GM12878 (cell line): Measurements from ENCODE around the gene HMGXB4. TPM values are rescaled to one million over a fixed set of nuclear protein-coding genes. Genes with fewer than 3 reads are reported as not detected.

Experiments
- ATAC-seq: fragments of 200-7000 bp; cut with Tn5 transposase; 3 replicates; pipeline ENCODE4 v1.9.1; 2020; ENCODE audit warnings: mild to moderate bottlenecking, moderate library complexity
- BruUV-seq: library from RNA; stranded (reverse); fragments of 400-500 nt; replicated peaks from 2 replicates; lab custom pipeline; 2021; lab: Mats Ljungman, UMichigan
- CTCF ChIA-PET: fragments of 300-600 bp; sonication (Branson Sonifier 250); formaldehyde crosslinking; extraction: SDS; loops from one replicate; lab custom pipeline; 2021; ENCODE audit warnings: inconsistent platforms; lab: Yijun Ruan, JAX
- POLR2A ChIA-PET: fragments of 350-600 bp; formaldehyde crosslinking; extraction: SDS; loops from one replicate; lab custom pipeline; 2021; ENCODE audit warnings: inconsistent platforms; lab: Charles Lee
- RAD21 ChIA-PET: fragments of 300-600 bp; sonication (Branson Sonifier 250); formaldehyde crosslinking; loops from one replicate; lab custom pipeline; 2023; ENCODE audit warnings: antibody characterized with exemption; ENCODE audit not compliant: unreplicated experiment; lab: Charles Lee
- SMC1A ChIA-PET: fragments of 300-600 bp; sonication (Branson Sonifier 250); formaldehyde crosslinking; loops from one replicate; lab custom pipeline; 2023; ENCODE audit not compliant: unreplicated experiment, uncharacterized antibody; lab: Charles Lee
- DNase-seq: peaks from one replicate; pipeline ENCODE4 v3.0.0-alpha.2; 2011; ENCODE audit warnings: low read depth, low spot score
- FAIRE-seq: peaks from 3 replicates; lab custom pipeline; 2011; peaks lifted over from hg19 to GRCh38; lab: Jason Lieb, UNC
- H2AFZ ChIP-seq: 2 replicates; pipeline ENCODE4 v1.6.0; 2011; ENCODE audit warnings: low read depth, low read length, control low read depth; ENCODE audit not compliant: control insufficient read depth
- H3K27ac ChIP-seq: 2 replicates; pipeline ENCODE4 v1.5.1; 2011; ENCODE audit warnings: control low read depth; ENCODE audit not compliant: control insufficient read depth, insufficient read depth
- H3K27me3 ChIP-seq, 2 experiments: replicated peaks in 1 of 2; 2 replicates each; pipeline versions ENCODE4 v1.6.0 to v1.6.1; 2011; ENCODE audit warnings: low read length in 1 of 2; ENCODE audit not compliant: control insufficient read depth in 2 of 2, insufficient read depth in 2 of 2
- H3K36me3 ChIP-seq, 2 experiments: 2 replicates each; pipeline ENCODE4 v1.5.1; 2011; ENCODE audit warnings: low read length in 1 of 2; ENCODE audit not compliant: control insufficient read depth in 2 of 2, insufficient read depth in 2 of 2
- H3K4me1 ChIP-seq: 2 replicates; pipeline ENCODE4 v1.6.1; 2011; ENCODE audit warnings: mild to moderate bottlenecking, low read length, moderate library complexity, mixed read lengths; ENCODE audit not compliant: control insufficient read depth, insufficient read depth
- H3K4me2 ChIP-seq: 2 replicates; pipeline ENCODE4 v1.6.0; 2011; ENCODE audit warnings: control low read depth; ENCODE audit not compliant: control insufficient read depth, insufficient read depth
- H3K4me3 ChIP-seq: fragments of 200-600 bp; sonication (generic); 2 replicates; pipeline ENCODE4 v1.5.1; 2016
- H3K79me2 ChIP-seq: 2 replicates; pipeline ENCODE4 v1.6.0; 2011; ENCODE audit warnings: low read length; ENCODE audit not compliant: control insufficient read depth, insufficient read depth
- H3K9ac ChIP-seq: 2 replicates; pipeline ENCODE4 v1.8.0; 2011; ENCODE audit warnings: low read length, control low read depth, mixed read lengths; ENCODE audit not compliant: control insufficient read depth, insufficient read depth
- H3K9me3 ChIP-seq: replicated peaks from 3 replicates; pipeline ENCODE4 v1.5.1; 2011; ENCODE audit warnings: mild to moderate bottlenecking, low read length; ENCODE audit not compliant: control insufficient read depth, insufficient read depth
- H4K20me1 ChIP-seq: 2 replicates; pipeline ENCODE4 v1.6.0; 2011; ENCODE audit not compliant: control insufficient read depth, insufficient read depth
- BHLHE40 ChIP-seq, 2 experiments: fragments of 450-650 bp in 1 of 2; IDR thresholded peaks; 2 replicates each; pipeline ENCODE4 v1.6.1; 2011 to 2017; ENCODE audit warnings: low read depth in 2 of 2, borderline replicate concordance in 1 of 2, improper control_type of control experiment in 1 of 2, low read length in 1 of 2, mild to moderate bottlenecking in 1 of 2
- EZH2 ChIP-seq: IDR thresholded peaks from 2 replicates; pipeline ENCODE4 v1.6.1; 2012; ENCODE audit warnings: low read depth, mild to moderate bottlenecking, control low read depth, inconsistent platforms, low read length, borderline replicate concordance; ENCODE audit not compliant: control insufficient read depth
- HDGF ChIP-seq: fragments of 450-650 bp; IDR thresholded peaks from 2 replicates; pipeline ENCODE4 v1.6.1; 2016; ENCODE audit warnings: antibody characterized with exemption
- MYC ChIP-seq: IDR thresholded peaks from 2 replicates; pipeline ENCODE4 v1.6.1; 2011; ENCODE audit warnings: mild to moderate bottlenecking, low read length, moderate library complexity, inconsistent platforms; ENCODE audit not compliant: insufficient read depth, insufficient replicate concordance, insufficient read length, severe bottlenecking
- ZNF24 ChIP-seq: fragments of 450-650 bp; IDR thresholded peaks from 2 replicates; pipeline ENCODE4 v1.6.1; 2017; ENCODE audit warnings: antibody characterized with exemption, mild to moderate bottlenecking
- WGBS: methylation state at CpG from one replicate; pipeline ENCODE4 v1.1.6; 2016; ENCODE audit warnings: low lambda C conversion rate; ENCODE audit not compliant: insufficient replicate concordance, insufficient coverage; ENCODE audit errors: missing lambda C conversion rate; 5-methylcytosine and 5-hydroxymethylcytosine counted together
- in situ Hi-C: fragments of 300-500 bp; cut with MboI; formaldehyde crosslinking; loops from 9 replicates; pipeline ENCODE4 v1.14.3; 2018; ENCODE audit warnings: mixed read lengths
- intact Hi-C: fragments of 100-400 bp; cut with micrococcal nuclease; formaldehyde crosslinking; loops from one replicate; pipeline ENCODE4 v1.14.2; 2022; ENCODE audit not compliant: unreplicated experiment
- polyA plus RNA-seq, 11 experiments: library from polyadenylated mRNA; depleted of rRNA in 4 of 11; unstranded in 6 of 11; stranded (reverse) in 5 of 11; fragments of >200 nt; fragmentation: Nextera tagmentation in 4 of 11; fragmentation: Illumina TruSeq in 1 of 11; extraction: Ambion mirVana in 4 of 11; extraction: Trizol in 1 of 11; gene quantifications; 1 replicate in 1 of 11; 2 replicates in 10 of 11; pipeline versions ENCODE4 v1.2.1 to v1.2.3, GENCODE V29; 2011 to 2016; ENCODE audit warnings: inconsistent platforms in 2 of 11, missing spikeins in 2 of 11, low read depth in 1 of 11
- total RNA-seq, 4 experiments: library from RNA; depleted of rRNA in 3 of 4; stranded (reverse); fragments of >200 nt in 3 of 4; fragmentation: Illumina TruSeq in 1 of 4; extraction: Trizol in 1 of 4; gene quantifications; 2 replicates each; pipeline versions ENCODE4 v1.2.1 to v1.2.3, GENCODE V29; 2013 to 2021
- TF ChIP-seq, protein P1 (sequence below): IDR thresholded peaks from 2 replicates; pipeline ENCODE4 v1.6.1; 2011; ENCODE audit warnings: borderline replicate concordance, low read depth, mild to moderate bottlenecking, moderate library complexity, low read length; ENCODE audit not compliant: insufficient read depth, poor library complexity, severe bottlenecking
- TF ChIP-seq, protein P2 (sequence below): fragments of 450-650 bp; IDR thresholded peaks from 2 replicates; pipeline ENCODE4 v1.6.1; 2016; ENCODE audit warnings: mild to moderate bottlenecking

HMGXB4 gene
- total and polyA plus RNA-seq, 10 of the 15 experiments (the other 5 are each of a cell fraction or from before 2014, with no cell fraction given) = 15.5 to 44.5 (median 24.9) TPM

DNA sequence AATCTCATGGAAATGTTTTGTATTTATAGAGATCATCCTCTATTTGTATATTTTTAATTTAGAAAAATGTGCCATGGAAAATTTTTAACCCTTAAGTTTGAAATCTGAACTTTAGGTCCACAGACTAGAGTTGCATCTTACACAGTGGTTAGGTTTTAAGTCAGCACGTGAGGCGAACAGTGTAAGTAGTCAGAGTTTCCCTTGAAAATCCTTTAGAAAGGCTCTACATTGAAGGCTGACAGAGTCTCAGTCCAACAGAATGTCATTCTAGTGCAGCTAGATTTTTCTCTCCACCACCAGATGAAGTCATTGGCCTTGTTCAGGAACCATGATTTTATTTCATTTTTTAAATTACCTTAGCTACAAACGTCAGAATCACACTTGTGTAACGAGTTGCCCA is 18.7 kb downstream of the HMGXB4 start:
- 86% methylated on average over 4 of the region's 4 CpGs for WGBS
- Histone ChIP-seq H3K4me2 (no peak overlapping the region), H2AFZ (no peak overlapping the region), H3K79me2 (no peaks in the 10 kb centered on the region; the same call in none of the 2 replicates), H3K27ac (no peak overlapping the region), H3K9ac (no peak overlapping the region), H3K9me3 (no peaks in the 10 kb centered on the region), H3K36me3 (peaks cover 0 to 22% of the 10 kb centered on the region in 2 experiments; a peak in 3 of 4 replicates), H3K27me3 (no peaks in the 10 kb centered on the region), H3K4me3 (no peak overlapping the region), H3K4me1 (no peaks in the 10 kb centered on the region), H4K20me1 (no peaks in the 10 kb centered on the region)
- in situ Hi-C loops = no loop called here
- ChIA-PET RAD21 (no interaction called here), SMC1A (interaction anchor here (1.7 kb wide), 1 partner anchor 8 kb away, joined by 4 read pairs; no protein-coding TSS in a partner anchor), CTCF (interaction anchor here (1.5 kb wide), 1 partner anchor 24 kb away, joined by 3 read pairs; the partner anchor contains the start of gene TOM1), POLR2A (no interaction called here)
- TF ChIP-seq, protein P1, sequence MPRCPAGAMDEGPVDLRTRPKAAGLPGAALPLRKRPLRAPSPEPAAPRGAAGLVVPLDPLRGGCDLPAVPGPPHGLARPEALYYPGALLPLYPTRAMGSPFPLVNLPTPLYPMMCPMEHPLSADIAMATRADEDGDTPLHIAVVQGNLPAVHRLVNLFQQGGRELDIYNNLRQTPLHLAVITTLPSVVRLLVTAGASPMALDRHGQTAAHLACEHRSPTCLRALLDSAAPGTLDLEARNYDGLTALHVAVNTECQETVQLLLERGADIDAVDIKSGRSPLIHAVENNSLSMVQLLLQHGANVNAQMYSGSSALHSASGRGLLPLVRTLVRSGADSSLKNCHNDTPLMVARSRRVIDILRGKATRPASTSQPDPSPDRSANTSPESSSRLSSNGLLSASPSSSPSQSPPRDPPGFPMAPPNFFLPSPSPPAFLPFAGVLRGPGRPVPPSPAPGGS = no peak
- TF ChIP-seq MYC (no peak), BHLHE40 (IDR thresholded peaks at IDR 0.05; ENCODE audit: borderline replicate concordance in 1 of 2, low read depth in 2 of 2, low read length in 1 of 2) (no peak), EZH2 (no peak), HDGF (no peak), ZNF24 (no peak)
- TF ChIP-seq, protein P2, sequence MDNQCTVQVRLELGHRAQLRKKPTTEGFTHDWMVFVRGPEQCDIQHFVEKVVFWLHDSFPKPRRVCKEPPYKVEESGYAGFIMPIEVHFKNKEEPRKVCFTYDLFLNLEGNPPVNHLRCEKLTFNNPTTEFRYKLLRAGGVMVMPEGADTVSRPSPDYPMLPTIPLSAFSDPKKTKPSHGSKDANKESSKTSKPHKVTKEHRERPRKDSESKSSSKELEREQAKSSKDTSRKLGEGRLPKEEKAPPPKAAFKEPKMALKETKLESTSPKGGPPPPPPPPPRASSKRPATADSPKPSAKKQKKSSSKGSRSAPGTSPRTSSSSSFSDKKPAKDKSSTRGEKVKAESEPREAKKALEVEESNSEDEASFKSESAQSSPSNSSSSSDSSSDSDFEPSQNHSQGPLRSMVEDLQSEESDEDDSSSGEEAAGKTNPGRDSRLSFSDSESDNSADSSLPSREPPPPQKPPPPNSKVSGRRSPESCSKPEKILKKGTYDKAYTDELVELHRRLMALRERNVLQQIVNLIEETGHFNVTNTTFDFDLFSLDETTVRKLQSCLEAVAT = no peak
- ATAC-seq (no peak), DNase-seq (no peak), FAIRE-seq (no peak)
- intact Hi-C loops = no loop called here
- BruUV-seq = no TSS peak
